HepG2 (cell line): ENCODE results near the gene CPNE5. TPM values are rescaled to one million over a fixed set of nuclear protein-coding genes. Genes with fewer than 3 reads are reported as not detected.

Experiments used
- ATM ChIP-seq: fragments of 450-650 bp; IDR thresholded peaks from 2 replicates; pipeline ENCODE4 v1.7.1; 2017; ENCODE audit warnings: mild to moderate bottlenecking, borderline replicate concordance
- FIP1L1 ChIP-seq: fragments of 200-400 bp; formaldehyde crosslinking; IDR thresholded peaks from 2 replicates; pipeline ENCODE4 v1.6.1; 2018; ENCODE audit warnings: low read depth, mild to moderate bottlenecking, low read length, moderate library complexity, borderline replicate concordance; ENCODE audit not compliant: insufficient read depth
- FOXP4 ChIP-seq: sonication (generic); formaldehyde crosslinking; IDR thresholded peaks from 2 replicates; pipeline ENCODE4 v1.4.0; 2020; ENCODE audit warnings: missing genetic modification reagents
- GFI1 ChIP-seq: sonication (generic); formaldehyde crosslinking; IDR thresholded peaks from 2 replicates; pipeline ENCODE4 v1.5.0; 2020; ENCODE audit warnings: missing genetic modification reagents, mild to moderate bottlenecking, borderline replicate concordance
- HINFP ChIP-seq: sonication (generic); formaldehyde crosslinking; IDR thresholded peaks from 2 replicates; pipeline ENCODE4 v1.4.0; 2020; ENCODE audit warnings: low read depth, mild to moderate bottlenecking, missing genetic modification reagents
- KIAA2018 ChIP-seq: sonication (generic); formaldehyde crosslinking; IDR thresholded peaks from 2 replicates; pipeline ENCODE4 v1.5.0; 2020; ENCODE audit warnings: mild to moderate bottlenecking, missing genetic modification reagents, borderline replicate concordance
- KLF15 ChIP-seq: sonication (generic); formaldehyde crosslinking; IDR thresholded peaks from 2 replicates; pipeline ENCODE4 v1.8.1; 2023; ENCODE audit warnings: borderline replicate concordance, mild to moderate bottlenecking, inconsistent platforms, missing genetic modification reagents, mixed read lengths
- MAFK ChIP-seq, 2 experiments: IDR thresholded peaks in 1 of 2; conservative IDR thresholded peaks in 1 of 2; 2 replicates each; pipeline ENCODE4 v1.6.1; 2011; ENCODE audit warnings: improper control_type of control experiment in 2 of 2, low read length in 2 of 2
- POGK ChIP-seq: sonication (generic); formaldehyde crosslinking; conservative IDR thresholded peaks from 2 replicates; pipeline ENCODE4 v1.8.0; 2022; ENCODE audit warnings: mild to moderate bottlenecking, moderate library complexity, missing genetic modification reagents
- ZMAT3 ChIP-seq: sonication (generic); formaldehyde crosslinking; conservative IDR thresholded peaks from 2 replicates; pipeline ENCODE4 v1.7.0; 2021; ENCODE audit warnings: missing genetic modification reagents
- ZNF264 ChIP-seq: sonication (generic); formaldehyde crosslinking; IDR thresholded peaks from 2 replicates; pipeline ENCODE4 v1.4.0; 2020; ENCODE audit warnings: missing genetic modification reagents
- ZNF510 ChIP-seq: sonication (generic); formaldehyde crosslinking; IDR thresholded peaks from 2 replicates; pipeline ENCODE4 v1.4.0; 2020; ENCODE audit warnings: low read depth, mild to moderate bottlenecking, missing genetic modification reagents
- ZNF530 ChIP-seq: sonication (generic); formaldehyde crosslinking; IDR thresholded peaks from 2 replicates; pipeline ENCODE4 v1.5.0; 2020; ENCODE audit warnings: low read depth, mild to moderate bottlenecking, missing genetic modification reagents
- polyA plus RNA-seq, 8 experiments: library from polyadenylated mRNA; depleted of rRNA in 3 of 8; stranded (reverse) in 7 of 8; unstranded in 1 of 8; fragments of >200 nt; fragmentation: Illumina TruSeq in 4 of 8; extraction: Trizol in 4 of 8; gene quantifications; 2 replicates each; pipeline versions ENCODE4 v1.2.1 to v1.2.3, GENCODE V29; 2011 to 2016; ENCODE audit warnings: low read depth in 4 of 8, missing spikeins in 1 of 8, mixed read lengths in 1 of 8; ENCODE audit not compliant: insufficient read depth in 1 of 8
- total RNA-seq, 5 experiments: library from RNA; depleted of rRNA; stranded (reverse); fragments of >200 nt; fragmentation: Illumina TruSeq; extraction: Trizol; gene quantifications; 2 replicates each; pipeline ENCODE4 v1.2.3, GENCODE V29; 2016; ENCODE audit warnings: low read depth in 1 of 5

The CPNE5 gene
- total and polyA plus RNA-seq, 2 of the 13 experiments (the other 11 are each of a cell fraction or from before 2014, with no cell fraction given), result 0.16 TPM; not detected in 1

- TF ChIP-seq FIP1L1, result 0 out of 2 replicates have a peak, but pooled peaks have one; percentile 43
- TF ChIP-seq HINFP, result peak; percentile 36; the same call in 1 of the 2 replicates
- peak; percentile 82 for TF ChIP-seq ZNF264 (CRISPR knock-in tag)
- no peak for TF ChIP-seq KIAA2018
- no peak for TF ChIP-seq ATM
- TF ChIP-seq KLF15 (CRISPR knock-in tag), result peak; percentile 32; the same call in 1 of the 2 replicates
- peak; percentile 72; the same call in 1 of the 2 replicates for TF ChIP-seq FOXP4 (CRISPR knock-in tag)
- TF ChIP-seq MAFK (conservative IDR thresholded peaks at IDR 0.05 in 1 of 2, IDR thresholded peaks at IDR 0.05 in 1 of 2; ENCODE audit: low read length in 2 of 2), result no peak
- TF ChIP-seq ZNF530 (CRISPR knock-in tag), result 0 out of 2 replicates have a peak, but pooled peaks have one; percentile 86
- TF ChIP-seq POGK (CRISPR knock-in tag), result peak; percentile 95
- TF ChIP-seq ZMAT3 (CRISPR knock-in tag), result peak; percentile 86
- no peak for TF ChIP-seq ZNF510
- 0 out of 2 replicates have a peak, but pooled peaks have one; percentile 66 for TF ChIP-seq GFI1
Observed at GRCh38 chr6:36874443-36875249, 35.4 kb upstream of the CPNE5 start, which contains the start of gene PPIL1 (continued).
